Type B pancreatic cell (in vitro differentiated cells): ENCODE data around the gene RAB15. TPM values are rescaled to one million over a fixed set of nuclear protein-coding genes. Genes with fewer than 3 reads are reported as not detected.
A peak's percentile ranks its signal among the peaks of the same experiment; 100 is the strongest.

Source experiments
- DNase-seq: peaks from one replicate; pipeline ENCODE4 v3.0.0; 2021; ENCODE audit warnings: mixed read lengths; ENCODE audit not compliant: unreplicated experiment; ENCODE audit errors: extremely low spot score
- H3K27ac Mint-ChIP-seq: 2 replicates; pipeline ENCODE4 v1.8.0; 2021; ENCODE audit warnings: mild to moderate bottlenecking, mixed read lengths
- H3K27me3 Mint-ChIP-seq: 2 replicates; pipeline ENCODE4 v1.8.0; 2021; ENCODE audit warnings: mixed read lengths
- H3K36me3 Mint-ChIP-seq: 2 replicates; pipeline ENCODE4 v1.8.0; 2021; ENCODE audit warnings: mixed read lengths
- H3K4me1 Mint-ChIP-seq: one replicate; pipeline ENCODE4 v1.8.0; 2021; ENCODE audit warnings: mixed read lengths; ENCODE audit not compliant: unreplicated experiment
- H3K4me3 Mint-ChIP-seq: 2 replicates; pipeline ENCODE4 v1.8.0; 2021; ENCODE audit warnings: mild to moderate bottlenecking, mixed read lengths
- H3K9me3 Mint-ChIP-seq: 2 replicates; pipeline ENCODE4 v1.8.0; 2021; ENCODE audit warnings: mixed read lengths
- total RNA-seq: library from RNA; stranded (reverse); gene quantifications from 2 replicates; pipeline ENCODE4 v1.2.1, GENCODE V29; 2021; ENCODE audit warnings: low replicate concordance
- TF ChIP-seq, protein P1 (sequence below): fragments of 200-600 bp; sonication (generic); conservative IDR thresholded peaks from 2 replicates; pipeline ENCODE4 v1.5.0; 2021; ENCODE audit warnings: antibody characterized with exemption, mild to moderate bottlenecking

RAB15 gene
- total RNA-seq, 1 donor from 2014 or later: 31.4 TPM

DNA sequence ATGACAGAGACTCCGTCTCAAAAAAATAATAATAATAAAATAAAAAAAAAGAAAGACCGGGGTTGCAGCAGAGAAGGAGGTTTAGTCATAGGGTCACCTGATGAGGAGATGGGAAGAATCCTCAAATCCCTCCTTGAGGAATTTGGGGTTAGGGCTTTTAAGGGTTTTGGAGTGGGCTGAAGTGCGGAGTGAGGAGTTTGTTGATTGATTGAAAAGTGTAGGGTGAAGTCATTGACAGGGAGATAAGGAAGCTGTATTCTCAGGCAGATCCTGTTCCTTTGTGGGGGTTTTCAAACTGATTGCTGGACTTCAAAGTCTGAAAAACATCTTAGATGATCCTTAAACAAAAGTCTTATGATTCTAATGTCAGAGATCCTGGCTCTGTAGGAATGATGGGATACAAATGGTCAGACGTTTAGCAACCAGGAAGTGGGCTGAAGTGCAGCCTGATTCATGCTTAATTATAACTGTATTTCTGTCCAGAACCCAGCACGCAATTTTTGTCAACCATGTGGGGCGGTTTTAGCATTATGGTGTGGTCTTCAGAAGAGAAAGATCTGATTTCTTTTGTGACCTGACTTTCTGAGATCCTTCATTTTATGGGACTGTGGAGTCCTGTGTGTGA, 30.6 kb upstream of the RAB15 start:
- peak overlapping the region; percentile 69 for H3K27ac Mint-ChIP-seq
- peaks cover 34% of the 10 kb centered on the region for H3K4me1 Mint-ChIP-seq
- peaks cover 21% of the 10 kb centered on the region for H3K36me3 Mint-ChIP-seq
- no peaks in the 10 kb centered on the region for H3K27me3 Mint-ChIP-seq
- TF ChIP-seq, protein P1, sequence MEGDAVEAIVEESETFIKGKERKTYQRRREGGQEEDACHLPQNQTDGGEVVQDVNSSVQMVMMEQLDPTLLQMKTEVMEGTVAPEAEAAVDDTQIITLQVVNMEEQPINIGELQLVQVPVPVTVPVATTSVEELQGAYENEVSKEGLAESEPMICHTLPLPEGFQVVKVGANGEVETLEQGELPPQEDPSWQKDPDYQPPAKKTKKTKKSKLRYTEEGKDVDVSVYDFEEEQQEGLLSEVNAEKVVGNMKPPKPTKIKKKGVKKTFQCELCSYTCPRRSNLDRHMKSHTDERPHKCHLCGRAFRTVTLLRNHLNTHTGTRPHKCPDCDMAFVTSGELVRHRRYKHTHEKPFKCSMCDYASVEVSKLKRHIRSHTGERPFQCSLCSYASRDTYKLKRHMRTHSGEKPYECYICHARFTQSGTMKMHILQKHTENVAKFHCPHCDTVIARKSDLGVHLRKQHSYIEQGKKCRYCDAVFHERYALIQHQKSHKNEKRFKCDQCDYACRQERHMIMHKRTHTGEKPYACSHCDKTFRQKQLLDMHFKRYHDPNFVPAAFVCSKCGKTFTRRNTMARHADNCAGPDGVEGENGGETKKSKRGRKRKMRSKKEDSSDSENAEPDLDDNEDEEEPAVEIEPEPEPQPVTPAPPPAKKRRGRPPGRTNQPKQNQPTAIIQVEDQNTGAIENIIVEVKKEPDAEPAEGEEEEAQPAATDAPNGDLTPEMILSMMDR: no peak
- peak overlapping the region; percentile 7 for H3K4me3 Mint-ChIP-seq
- no peak for DNase-seq
- H3K9me3 Mint-ChIP-seq: no peaks in the 10 kb centered on the region

DNA sequence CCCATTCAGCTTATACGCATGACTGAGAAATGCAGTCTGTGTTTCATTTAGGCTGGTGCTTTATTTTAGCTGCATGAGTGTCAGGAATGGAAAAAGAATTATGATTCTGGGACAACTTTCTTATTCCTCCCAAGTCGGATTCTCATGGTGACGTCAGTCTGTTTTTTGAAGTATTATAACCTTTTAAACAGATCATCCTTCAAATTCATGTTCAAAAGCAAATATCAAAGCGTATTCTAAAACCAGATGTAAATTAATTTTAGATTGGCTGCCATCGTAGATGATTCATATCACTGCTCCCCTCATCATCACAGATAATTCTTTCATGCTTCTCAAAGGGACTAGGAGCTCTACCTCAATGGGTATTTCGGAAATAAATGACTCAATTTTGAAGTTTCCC, 29.6 kb upstream of the RAB15 start:
- Mint-ChIP-seq H3K9me3 (no peaks in the 10 kb centered on the region), H3K4me1 (peaks cover 39% of the 10 kb centered on the region), H3K36me3 (peaks cover 24% of the 10 kb centered on the region), H3K27me3 (no peaks in the 10 kb centered on the region), H3K27ac (peak overlapping the region; percentile 92), H3K4me3 (peak overlapping the region; percentile 20)
- TF ChIP-seq, protein P1: no peak
- no peak for DNase-seq

DNA sequence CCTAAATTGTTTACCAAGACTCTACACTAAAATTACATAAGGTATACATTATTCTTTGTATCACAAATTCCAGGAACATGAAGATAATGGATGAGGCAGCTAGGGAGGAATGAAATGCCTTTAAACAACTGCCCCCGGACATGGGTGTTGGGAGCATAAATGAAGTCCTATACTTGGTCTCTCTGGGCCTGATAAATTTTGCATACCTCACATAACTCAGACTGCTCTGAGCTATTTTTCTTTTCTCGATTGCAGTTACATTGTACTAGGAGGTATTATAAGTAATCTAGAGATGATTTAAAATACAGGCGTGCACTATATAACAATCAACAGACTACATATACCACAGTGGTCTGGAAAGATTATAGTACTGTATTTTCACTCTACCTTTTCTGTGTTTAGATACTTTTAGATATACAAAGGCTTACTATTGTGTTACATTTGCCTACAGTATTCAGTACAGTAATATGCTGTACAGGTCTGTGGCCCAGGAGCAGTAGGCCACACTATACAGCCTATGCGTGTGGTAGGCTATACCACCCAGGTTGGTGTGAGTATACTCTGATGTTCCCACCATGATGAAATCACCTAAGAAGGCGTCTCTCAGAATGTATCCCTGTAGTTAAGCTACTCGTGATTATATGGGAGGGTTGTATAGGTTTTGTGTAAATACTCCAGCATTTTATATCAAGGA, 28.9 kb upstream of the RAB15 start:
- no peaks in the 10 kb centered on the region for H3K9me3 Mint-ChIP-seq
- peak overlapping the region; percentile 92 for H3K27ac Mint-ChIP-seq
- H3K4me3 Mint-ChIP-seq: peak overlapping the region; percentile 15
- H3K4me1 Mint-ChIP-seq: peaks cover 33% of the 10 kb centered on the region
- H3K36me3 Mint-ChIP-seq: peaks cover 23% of the 10 kb centered on the region
- TF ChIP-seq, protein P1: no peak
- DNase-seq: no peak
- H3K27me3 Mint-ChIP-seq: no peaks in the 10 kb centered on the region

DNA sequence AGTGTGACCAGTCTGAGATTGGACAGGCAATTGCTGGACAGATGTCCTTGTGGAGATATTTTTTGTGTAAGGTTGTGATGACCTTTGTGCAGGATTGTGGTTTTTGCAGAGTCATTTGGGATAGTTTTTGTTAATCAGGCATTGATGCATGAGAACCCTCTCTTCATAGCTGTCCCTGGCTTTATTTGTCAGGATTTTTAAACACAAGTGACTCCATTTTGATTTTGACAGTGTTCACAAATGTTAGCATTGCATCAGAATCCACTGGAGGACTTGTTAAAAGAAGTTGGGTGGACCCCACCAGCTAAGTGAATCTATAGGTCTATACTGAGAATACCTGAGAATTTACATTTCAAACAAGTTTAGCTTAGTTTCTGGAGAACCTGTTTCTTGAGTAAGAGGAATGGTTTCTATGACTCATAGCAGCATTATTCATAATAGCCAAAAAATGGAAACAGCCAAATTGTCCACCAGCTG, 26.4 kb upstream of the RAB15 start:
- peak overlapping the region; percentile 48 for H3K4me3 Mint-ChIP-seq
- H3K4me1 Mint-ChIP-seq: peaks cover 25% of the 10 kb centered on the region
- no peaks in the 10 kb centered on the region for H3K27me3 Mint-ChIP-seq
- no peak for DNase-seq
- peak overlapping the region; percentile 94 for H3K27ac Mint-ChIP-seq
- H3K9me3 Mint-ChIP-seq: no peaks in the 10 kb centered on the region
- TF ChIP-seq, protein P1: no peak
- peaks cover 20% of the 10 kb centered on the region for H3K36me3 Mint-ChIP-seq

DNA sequence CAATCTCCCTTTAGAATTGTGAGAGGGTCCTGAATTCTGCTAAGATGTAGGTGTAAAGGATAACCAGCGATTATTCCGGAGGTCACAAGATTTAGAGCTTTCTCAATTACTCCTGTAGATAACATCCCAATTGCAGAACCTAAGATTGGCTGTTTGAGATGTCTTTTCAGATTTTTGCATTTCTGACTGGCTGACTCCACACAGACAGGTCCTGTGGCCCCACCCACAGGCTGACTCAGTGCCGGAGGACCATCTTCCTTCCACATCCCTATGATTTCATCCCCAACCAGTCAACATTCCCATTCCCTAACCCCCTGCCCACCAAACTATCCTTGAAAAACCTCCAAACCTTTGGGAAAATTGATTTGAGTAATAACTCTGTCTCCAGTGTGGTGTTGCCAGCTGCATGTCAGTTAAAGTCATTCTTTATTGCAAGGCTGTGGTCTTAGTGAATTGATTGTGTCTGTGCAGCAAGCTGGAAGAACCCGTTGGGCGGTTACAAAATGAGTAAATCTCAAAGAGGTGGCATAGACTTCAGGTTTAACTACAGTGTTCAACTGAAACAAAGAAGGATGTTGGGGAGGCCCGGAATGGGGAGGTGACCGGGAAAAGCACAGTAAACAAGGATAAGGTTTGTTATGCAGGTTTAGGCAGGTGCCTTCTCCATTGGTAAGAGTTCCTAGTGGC, 25.1 kb upstream of the RAB15 start:
- TF ChIP-seq, protein P1: no peak
- no peaks in the 10 kb centered on the region for H3K27me3 Mint-ChIP-seq
- peaks cover 17% of the 10 kb centered on the region for H3K4me1 Mint-ChIP-seq
- H3K9me3 Mint-ChIP-seq: no peaks in the 10 kb centered on the region
- H3K36me3 Mint-ChIP-seq: peaks cover 14% of the 10 kb centered on the region
- peak overlapping the region; percentile 94 for H3K27ac Mint-ChIP-seq
- no peak for DNase-seq
- H3K4me3 Mint-ChIP-seq: peak overlapping the region; percentile 79
